WTC11 (cell line): Measurements from ENCODE around the gene KSR2. TPM values are rescaled to one million over a fixed set of nuclear protein-coding genes. Genes with fewer than 3 reads are reported as not detected.

Experiments
- ATAC-seq: fragments of 200-7000 bp; cut with Tn5 transposase; 2 replicates; pipeline ENCODE4 v1.10.0; 2021; ENCODE audit warnings: mild to moderate bottlenecking, moderate library complexity
- CTCF ChIA-PET: fragments of 300-600 bp; sonication (Branson Sonifier 250); formaldehyde crosslinking; loops from one replicate; lab custom pipeline; 2021; ENCODE audit warnings: antibody characterized with exemption; lab: Charles Lee
- POLR2A ChIA-PET: fragments of 350-600 bp; sonication (Branson Sonifier 250); formaldehyde crosslinking; loops from one replicate; lab custom pipeline; 2021; ENCODE audit warnings: antibody characterized with exemption; lab: Charles Lee
- DNase-seq: peaks from one replicate; pipeline ENCODE4 v3.0.0; 2021; ENCODE audit warnings: low spot score
- H3K27ac Mint-ChIP-seq: 2 replicates; pipeline ENCODE4 v1.8.0; 2021; ENCODE audit warnings: mixed read lengths
- H3K27me3 Mint-ChIP-seq: 2 replicates; pipeline ENCODE4 v1.8.0; 2021; ENCODE audit warnings: low read depth, mild to moderate bottlenecking, moderate library complexity, mixed read lengths
- H3K36me3 Mint-ChIP-seq: 2 replicates; pipeline ENCODE4 v1.8.0; 2021; ENCODE audit warnings: mixed read lengths
- H3K4me1 Mint-ChIP-seq: 2 replicates; pipeline ENCODE4 v1.8.0; 2022; ENCODE audit warnings: mixed read lengths
- H3K4me3 Mint-ChIP-seq: 2 replicates; pipeline ENCODE4 v1.8.0; 2021; ENCODE audit warnings: mild to moderate bottlenecking, moderate library complexity, mixed read lengths
- H3K9me3 Mint-ChIP-seq: 2 replicates; pipeline ENCODE4 v1.8.0; 2021; ENCODE audit warnings: mixed read lengths
- CBFB ChIP-seq: sonication (generic); formaldehyde crosslinking; IDR thresholded peaks from 2 replicates; pipeline ENCODE4 v1.8.1; 2022; ENCODE audit warnings: mild to moderate bottlenecking, low read depth, missing genetic modification reagents
- CREB1 ChIP-seq: sonication (generic); formaldehyde crosslinking; IDR thresholded peaks from 2 replicates; pipeline ENCODE4 v1.8.0; 2023; ENCODE audit warnings: mild to moderate bottlenecking, missing genetic modification reagents
- E2F1 ChIP-seq: sonication (generic); formaldehyde crosslinking; IDR thresholded peaks from 2 replicates; pipeline ENCODE4 v1.8.0; 2022; ENCODE audit warnings: mild to moderate bottlenecking, missing genetic modification reagents
- E2F4 ChIP-seq: sonication (generic); formaldehyde crosslinking; IDR thresholded peaks from 2 replicates; pipeline ENCODE4 v1.8.1; 2022; ENCODE audit warnings: low read depth, mild to moderate bottlenecking, moderate library complexity, missing genetic modification reagents, borderline replicate concordance
- E2F5 ChIP-seq: sonication (generic); formaldehyde crosslinking; IDR thresholded peaks from 2 replicates; pipeline ENCODE4 v1.8.1; 2022; ENCODE audit warnings: mild to moderate bottlenecking, moderate library complexity, missing genetic modification reagents
- ERG ChIP-seq: fragments of 250-450 bp; sonication (Bioruptor Pico); IDR thresholded peaks from 2 replicates; pipeline ENCODE4 v1.8.0; 2021; ENCODE audit warnings: mild to moderate bottlenecking
- FOXK1 ChIP-seq: sonication (generic); formaldehyde crosslinking; IDR thresholded peaks from 2 replicates; pipeline ENCODE4 v1.8.0; 2022; ENCODE audit warnings: mild to moderate bottlenecking, moderate library complexity, missing genetic modification reagents
- GTF2I ChIP-seq: fragments of 250-450 bp; sonication (Bioruptor Pico); conservative IDR thresholded peaks from 2 replicates; pipeline ENCODE4 v1.4.0; 2021; ENCODE audit warnings: mild to moderate bottlenecking
- IRF1 ChIP-seq: sonication (generic); formaldehyde crosslinking; IDR thresholded peaks from 2 replicates; pipeline ENCODE4 v1.8.0; 2023; ENCODE audit warnings: missing genetic modification reagents
- JAZF1 ChIP-seq: fragments of 250-450 bp; sonication (Bioruptor Pico); IDR thresholded peaks from 2 replicates; pipeline ENCODE4 v1.9.0; 2021; ENCODE audit warnings: moderate library complexity, mild to moderate bottlenecking, inconsistent platforms
- KAT7 ChIP-seq: sonication (generic); formaldehyde crosslinking; IDR thresholded peaks from 2 replicates; pipeline ENCODE4 v1.8.1; 2023; ENCODE audit warnings: missing genetic modification reagents, mild to moderate bottlenecking, borderline replicate concordance
- MXD4 ChIP-seq: fragments of 250-450 bp; sonication (Bioruptor Pico); IDR thresholded peaks from 2 replicates; pipeline ENCODE4 v1.8.0; 2021; ENCODE audit warnings: mild to moderate bottlenecking, moderate library complexity, borderline replicate concordance
- RORB ChIP-seq: fragments of 250-450 bp; sonication (Bioruptor Pico); IDR thresholded peaks from 2 replicates; pipeline ENCODE4 v1.9.0; 2021; ENCODE audit warnings: mild to moderate bottlenecking
- SMAD3 ChIP-seq: sonication (generic); formaldehyde crosslinking; IDR thresholded peaks from 2 replicates; pipeline ENCODE4 v1.8.0; 2022; ENCODE audit warnings: missing genetic modification reagents, mild to moderate bottlenecking, borderline replicate concordance
- TP53 ChIP-seq: sonication (generic); formaldehyde crosslinking; IDR thresholded peaks from 2 replicates; pipeline ENCODE4 v1.8.1; 2023; ENCODE audit warnings: mild to moderate bottlenecking, missing genetic modification reagents
- USF1 ChIP-seq: sonication (generic); formaldehyde crosslinking; IDR thresholded peaks from 2 replicates; pipeline ENCODE4 v1.8.0; 2022; ENCODE audit warnings: mild to moderate bottlenecking, missing genetic modification reagents
- ZNF425 ChIP-seq: fragments of 250-450 bp; sonication (Bioruptor Pico); conservative IDR thresholded peaks from 2 replicates; pipeline ENCODE4 v1.9.0; 2021; ENCODE audit warnings: mild to moderate bottlenecking
- ZSCAN18 ChIP-seq: fragments of 250-450 bp; sonication (Bioruptor Pico); IDR thresholded peaks from 2 replicates; pipeline ENCODE4 v2.1.2; 2022; ENCODE audit warnings: mild to moderate bottlenecking, moderate library complexity
- total RNA-seq: library from RNA; stranded (reverse); gene quantifications from 3 replicates; pipeline ENCODE4 v1.2.3, GENCODE V29; 2021

The KSR2 gene
- total RNA-seq, 1 experiment from 2014 or later, result 2.4 TPM

GRCh38 chr12:117486840-117487659 is 481.7 kb downstream of the KSR2 start:
- DNase-seq (no peak), ATAC-seq (no peak)
- no peaks in the 10 kb centered on the region for H3K36me3 Mint-ChIP-seq
- no peak for TF ChIP-seq ZSCAN18 (CRISPR knock-in tag)
- TF ChIP-seq IRF1 (CRISPR knock-in tag), result no peak
- no peak for TF ChIP-seq SMAD3 (CRISPR knock-in tag)
- TF ChIP-seq JAZF1 (CRISPR knock-in tag), result no peak
- TF ChIP-seq RORB (CRISPR knock-in tag), result no peak
- no peak for TF ChIP-seq USF1 (CRISPR knock-in tag)
- TF ChIP-seq E2F4 (CRISPR knock-in tag), result no peak
- no peak for TF ChIP-seq E2F5 (CRISPR knock-in tag)
- no peak for TF ChIP-seq GTF2I (CRISPR knock-in tag)
- TF ChIP-seq KAT7, result no peak
- 0 out of 2 replicates have a peak, but pooled peaks cover 4% of the 10 kb centered on the region for H3K4me1 Mint-ChIP-seq
- H3K4me3 Mint-ChIP-seq, result no peak overlapping the region
- CTCF ChIA-PET, result no interaction called here
- H3K27me3 Mint-ChIP-seq, result no peaks in the 10 kb centered on the region; the same call in 1 of the 2 replicates
- H3K27ac Mint-ChIP-seq, result no peak overlapping the region
- POLR2A ChIA-PET, result no interaction called here
- H3K9me3 Mint-ChIP-seq, result no peaks in the 10 kb centered on the region

- Mint-ChIP-seq H3K27ac (no peak overlapping the region), H3K4me3 (no peak overlapping the region), H3K9me3 (no peaks in the 10 kb centered on the region), H3K27me3 (no peaks in the 10 kb centered on the region; the same call in 1 of the 2 replicates), H3K36me3 (no peaks in the 10 kb centered on the region), H3K4me1 (0 out of 2 replicates have a peak, but pooled peaks cover 4% of the 10 kb centered on the region)
- no peak for ATAC-seq
- ChIA-PET POLR2A (no interaction called here), CTCF (no interaction called here)
- no peak for DNase-seq
- TF ChIP-seq MXD4 (CRISPR knock-in tag) (no peak), CREB1 (CRISPR knock-in tag) (no peak), E2F1 (CRISPR knock-in tag) (no peak), ERG (CRISPR knock-in tag) (no peak), SMAD3 (CRISPR knock-in tag) (no peak), TP53 (CRISPR knock-in tag) (no peak), ZNF425 (CRISPR knock-in tag) (no peak), FOXK1 (CRISPR knock-in tag) (no peak), CBFB (no peak)
These were observed 482.6 kb downstream of the KSR2 start for GRCh38 chr12:117485984-117486839.
